Erythroblast (primary cell): Measurements from ENCODE around the gene ETS1.

Experiments
- DNase-seq, 2 experiments: peaks; one replicate each; lab custom pipeline; 2025; lab: John Stamatoyannopoulos, UW
- GATA1 ChIP-seq: IDR thresholded peaks from 2 replicates; pipeline ENCODE4 v1.6.1; 2011; ENCODE audit warnings: low read depth, mild to moderate bottlenecking, control low read depth, low read length, moderate library complexity
- POLR2A ChIP-seq: IDR thresholded peaks from 2 replicates; pipeline ENCODE4 v1.6.1; 2011; ENCODE audit warnings: mild to moderate bottlenecking, low read length

Gene ETS1

GRCh38 chr11:128476729-128477128, 110.6 kb downstream of the ETS1 start:
- TF ChIP-seq POLR2A (no peak), GATA1 (no peak)
- DNase-seq, result peak; percentile 9 to 17

DNA sequence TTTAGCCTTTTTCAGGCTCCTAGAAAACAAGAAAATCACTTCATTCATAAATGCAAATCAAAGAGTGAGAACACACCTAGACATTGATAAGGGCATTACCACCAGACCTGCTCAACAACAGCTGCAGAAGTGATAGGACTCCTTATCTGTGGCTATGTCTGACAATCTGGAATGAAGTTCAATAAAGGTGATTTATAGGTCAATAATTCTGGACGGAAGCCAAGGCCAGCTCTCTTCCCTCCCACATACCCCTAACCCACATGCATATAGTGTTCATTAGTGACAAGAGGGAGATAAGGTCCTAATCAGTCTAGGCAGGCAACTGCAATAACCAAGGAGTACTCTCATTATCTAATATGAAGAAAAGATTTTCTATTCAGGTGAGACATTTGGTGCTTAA, 111.3 kb downstream of the ETS1 start:
- TF ChIP-seq POLR2A, result no peak
- no peak for TF ChIP-seq GATA1
- no peak for DNase-seq

DNA sequence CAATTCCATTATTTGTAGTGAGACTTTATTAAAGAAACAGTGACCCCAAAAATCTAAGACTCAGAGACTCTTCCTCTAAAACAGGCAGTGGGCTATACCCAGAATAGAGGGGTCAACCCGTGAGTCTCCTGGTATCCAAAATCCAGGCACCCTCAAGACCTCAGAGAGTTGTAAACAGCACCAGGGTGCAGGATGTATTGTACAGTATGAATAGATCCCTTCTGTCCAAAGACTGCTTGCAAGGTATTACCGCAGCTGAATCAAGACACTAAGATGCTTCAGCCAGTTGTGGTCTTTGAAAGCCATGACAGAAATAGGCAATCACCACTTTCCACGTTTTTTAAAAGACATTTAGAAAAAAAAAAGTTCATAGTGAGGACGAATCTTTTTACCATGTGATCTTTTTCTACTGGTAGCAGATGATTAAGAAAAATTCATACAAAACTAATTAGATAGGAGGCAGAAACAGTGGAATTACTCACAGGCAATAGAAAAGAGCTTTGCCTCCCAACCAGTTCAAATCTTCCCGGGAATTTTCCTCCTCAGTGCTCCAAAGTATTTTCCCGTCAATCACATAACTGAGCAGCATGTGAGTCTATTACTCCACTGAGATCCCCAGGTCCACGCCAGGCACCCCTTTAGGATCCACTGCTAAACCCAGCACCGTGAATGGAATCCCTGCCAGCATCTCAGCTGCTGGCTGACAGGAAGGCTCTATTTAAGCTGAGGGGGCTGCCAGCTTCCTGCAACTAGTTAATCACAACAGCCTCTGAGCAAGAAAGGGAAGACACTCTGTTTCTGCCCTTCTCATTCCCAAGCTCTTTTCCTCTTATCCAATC, 113.1 kb downstream of the ETS1 start:
- DNase-seq, result no peak
- TF ChIP-seq POLR2A (no peak), GATA1 (no peak)

DNA sequence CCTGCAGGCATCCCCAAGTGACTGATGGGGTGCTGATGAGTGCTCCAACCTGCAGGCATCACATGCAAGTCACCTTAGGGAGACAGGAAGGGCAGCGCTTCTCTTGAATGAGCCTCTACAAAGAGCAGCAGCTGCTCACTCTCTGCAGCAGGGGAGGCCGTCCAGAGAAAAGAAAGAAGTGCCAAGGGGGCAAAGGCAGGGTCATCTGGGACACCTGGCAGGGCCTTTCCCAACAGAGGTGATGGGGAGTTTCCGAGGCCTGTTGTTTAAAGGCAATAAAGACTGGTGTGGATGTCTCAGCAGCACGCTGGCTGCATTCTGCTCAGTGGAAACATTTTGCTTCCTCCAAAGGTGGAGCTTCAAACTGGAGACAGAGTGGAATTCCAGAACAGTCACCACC, 113.7 kb downstream of the ETS1 start:
- TF ChIP-seq POLR2A, result no peak
- TF ChIP-seq GATA1, result no peak
- no peak for DNase-seq

GRCh38 chr11:128472128-128473089, 114.9 kb downstream of the ETS1 start:
- no peak for TF ChIP-seq POLR2A
- no peak for TF ChIP-seq GATA1
- DNase-seq, result no peak

DNA sequence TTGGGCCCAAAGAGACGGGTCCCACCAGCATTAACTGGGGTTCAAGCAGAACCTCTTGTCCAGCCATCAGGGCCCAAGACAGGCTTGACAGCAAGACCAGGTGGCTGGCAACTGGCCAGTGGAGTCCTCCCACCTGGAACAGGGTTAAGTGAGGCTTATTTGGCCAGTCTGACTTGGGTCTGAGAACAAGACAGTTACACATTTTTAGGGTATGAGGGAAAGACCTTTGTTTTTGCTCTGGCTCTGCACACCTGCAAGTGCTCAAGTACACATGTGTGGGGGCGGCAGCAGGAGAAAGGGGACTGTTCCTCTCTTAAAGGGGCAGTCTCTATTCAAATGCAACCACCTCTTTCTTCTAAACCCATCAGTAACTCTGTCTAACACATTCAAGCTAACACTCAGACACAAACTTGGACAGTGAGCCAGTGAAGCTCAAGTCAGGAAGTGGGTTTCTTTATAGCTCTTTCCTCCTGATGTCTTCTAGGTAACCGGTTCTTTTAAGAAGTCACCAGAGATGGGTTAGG, 116.2 kb downstream of the ETS1 start:
- no peak for DNase-seq
- no peak for TF ChIP-seq GATA1
- TF ChIP-seq POLR2A, result no peak

- TF ChIP-seq GATA1, result no peak
- no peak for TF ChIP-seq POLR2A
- DNase-seq, result no peak
Measured at GRCh38 chr11:128470081-128470480, 117.3 kb downstream of the ETS1 start.

GRCh38 chr11:128469220-128469619, 118.1 kb downstream of the ETS1 start:
- DNase-seq, result no peak
- TF ChIP-seq GATA1 (no peak), POLR2A (no peak)

DNA sequence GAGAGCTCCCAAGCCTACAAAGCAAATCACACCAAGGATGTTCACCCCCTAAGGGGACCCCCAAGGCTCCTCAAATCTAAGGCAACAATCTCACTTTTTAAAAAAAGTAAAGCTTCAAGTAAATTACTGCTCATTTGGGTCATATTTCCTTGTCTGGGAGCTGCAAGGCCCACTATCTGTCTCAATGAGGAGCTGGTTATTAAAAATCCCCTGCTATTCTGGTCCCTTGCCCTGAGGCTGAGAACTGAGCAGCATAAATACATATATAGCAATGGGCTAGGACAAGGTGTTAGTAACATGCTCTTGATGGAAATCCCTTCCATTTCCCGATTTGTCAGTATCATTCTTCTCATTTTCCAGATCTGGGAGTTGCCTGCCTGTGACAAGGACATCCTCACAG, 119.2 kb downstream of the ETS1 start:
- no peak for DNase-seq

GRCh38 chr11:128467610-128468041, 119.7 kb downstream of the ETS1 start:
- no peak for DNase-seq

More for the DNA sequence above, 119.2 kb downstream of the ETS1 start:
- TF ChIP-seq POLR2A (no peak), GATA1 (no peak)

DNA sequence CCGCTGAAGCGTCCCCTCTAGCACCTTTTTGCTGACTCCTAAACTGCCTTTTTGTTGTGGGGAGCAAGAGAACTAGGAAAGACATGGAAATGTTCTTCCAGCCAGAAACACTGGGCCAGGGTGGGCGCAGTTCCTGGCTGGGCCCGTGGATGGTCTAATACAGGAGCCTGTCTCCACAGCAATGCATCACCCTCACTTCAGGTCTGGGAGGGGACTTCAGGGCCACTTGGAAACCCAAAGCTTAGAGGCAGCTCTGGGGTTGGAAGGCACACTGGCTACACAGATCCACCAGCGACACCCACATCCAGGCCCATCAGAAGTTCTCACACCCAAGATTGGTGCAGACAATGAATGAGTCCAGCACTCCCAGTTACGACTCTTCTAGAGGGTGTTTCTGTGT, 120.3 kb downstream of the ETS1 start:
- no peak for TF ChIP-seq POLR2A
- no peak for TF ChIP-seq GATA1
- DNase-seq, result no peak

More at GRCh38 chr11:128467610-128468041, 119.7 kb downstream of the ETS1 start:
- no peak for TF ChIP-seq POLR2A
- TF ChIP-seq GATA1, result no peak

GRCh38 chr11:128465946-128466705, 121.2 kb downstream of the ETS1 start:
- no peak for TF ChIP-seq POLR2A
- no peak for TF ChIP-seq GATA1
- no peak for DNase-seq

- TF ChIP-seq POLR2A (no peak), GATA1 (no peak)
- DNase-seq, result no peak
Measured at GRCh38 chr11:128465531-128465930, 121.8 kb downstream of the ETS1 start.
